ENCODE measurements around the gene GCGR. TPM values are rescaled to one million over a fixed set of nuclear protein-coding genes. Genes with fewer than 3 reads are reported as not detected.
A peak's percentile ranks its signal among the peaks of the same experiment; 100 is the strongest.
"Not testable (repeated sequence)": the region's sequence is repeated elsewhere in the genome, so short reads cannot be mapped to it uniquely, and the experiment has no call there.

GCGR gene
- total and polyA plus RNA-seq, 3 experiments from 2014 or later = not detected

- peaks cover 21% of the 10 kb centered on the region for H3K4me1 ChIP-seq (ENCODE audit: insufficient read depth, low read length)
- Mint-ChIP-seq H3K4me3 (peak within 1 kb of the TSS; percentile 88 to 96 (median 89)), H3K27me3 (peaks cover 0 to 4% of the 10 kb centered on the region in 2 donors), H3K9me3 (no peaks in the 10 kb centered on the region), H3K36me3 (peaks cover 0 to 11% (median 0%) of the 10 kb centered on the region in 3 donors), H3K27ac (peak within 1 kb of the TSS; percentile 86 to 99 (median 96)), H3K4me1 (peaks cover 20 to 33% (median 24%) of the 10 kb centered on the region in 3 donors)
- CTCF ChIA-PET = no interaction called here
- no peaks in the 10 kb centered on the region for H3K36me3 ChIP-seq (ENCODE audit: insufficient read depth, low read length)
- peak within 1 kb of the TSS; percentile 84 for H3K27ac ChIP-seq (ENCODE audit: low read depth, low read length)
- peak; percentile 91 to 95 (median 93) for DNase-seq
- POLR2A ChIA-PET = interaction anchor here (0.5 to 1.5 kb wide), 7 partner anchors 26 to 195 kb away, joined by 3 to 8 read pairs (median 4); partner anchors contain the start of genes ANAPC11, ARL16, HGS and MRPL12
- H3K27me3 ChIP-seq (ENCODE audit: insufficient read depth, low read length, poor library complexity, severe bottlenecking) = no peaks in the 10 kb centered on the region
- peak within 1 kb of the TSS; percentile 78 for H3K4me3 ChIP-seq (ENCODE audit: low read length)
- no peaks in the 10 kb centered on the region for H3K9me3 ChIP-seq (ENCODE audit: low read length)
Measured at GRCh38 chr17:81833160-81833920, 29.4 kb downstream of the GCGR start, which contains the start of gene MCRIP1. Gene MCRIP1 (minus strand): TSS chr17:81833291. CDS start chr17:81824506, 8,785 bp downstream.

- Histone ChIP-seq H3K4me1 (ENCODE audit: insufficient read depth, low read length) (peaks cover 21% of the 10 kb centered on the region), H3K4me3 (ENCODE audit: low read length) (peak overlapping the region; percentile 72), H3K9me3 (ENCODE audit: low read length) (no peaks in the 10 kb centered on the region), H3K36me3 (ENCODE audit: insufficient read depth, low read length) (no peaks in the 10 kb centered on the region), H3K27ac (ENCODE audit: low read depth, low read length) (peak overlapping the region; percentile 84), H3K27me3 (ENCODE audit: insufficient read depth, low read length, poor library complexity, severe bottlenecking) (no peaks in the 10 kb centered on the region)
- H3K4me3 Mint-ChIP-seq = peak overlapping the region; percentile 68 to 87 (median 78)
- peak overlapping the region; percentile 78 to 93 (median 87) for H3K27ac Mint-ChIP-seq
- H3K9me3 Mint-ChIP-seq = no peaks in the 10 kb centered on the region
- CTCF ChIA-PET = interaction anchor here (1.1 kb wide), 1 partner anchor 35 kb away, joined by 3 read pairs; no protein-coding TSS in a partner anchor
- H3K4me1 Mint-ChIP-seq = peaks cover 19 to 30% (median 21%) of the 10 kb centered on the region in 3 donors
- POLR2A ChIA-PET = interaction anchor here (1.1 to 1.5 kb wide), 4 partner anchors 27 to 150 kb away, joined by 3 to 7 read pairs (median 4); partner anchors contain the start of genes ARL16, HGS, MRPL12 and P4HB
- H3K36me3 Mint-ChIP-seq = peaks cover 0 to 10% (median 0%) of the 10 kb centered on the region in 3 donors
- DNase-seq = no peak
- H3K27me3 Mint-ChIP-seq = peaks cover 0 to 4% of the 10 kb centered on the region in 2 donors
Measured at GRCh38 chr17:81833921-81834830, 30.2 kb downstream of the GCGR start.

GRCh38 chr17:81834831-81835267 is 30.9 kb downstream of the GCGR start, which contains the start of gene PPP1R27:
Gene PPP1R27 (minus strand): TSS chr17:81835050. CDS start chr17:81834953, 97 bp downstream.
- Mint-ChIP-seq H3K27me3 (peaks cover 0 to 4% of the 10 kb centered on the region in 2 donors), H3K9me3 (no peaks in the 10 kb centered on the region), H3K4me1 (peaks cover 15 to 25% (median 15%) of the 10 kb centered on the region in 3 donors), H3K36me3 (peaks cover 0 to 4% (median 0%) of the 10 kb centered on the region in 3 donors), H3K4me3 (peak within 1 kb of the TSS; percentile 68 to 87 (median 78)), H3K27ac (peak within 1 kb of the TSS; percentile 78 to 93 (median 87))
- Histone ChIP-seq H3K27me3 (ENCODE audit: insufficient read depth, low read length, poor library complexity, severe bottlenecking) (no peaks in the 10 kb centered on the region), H3K4me1 (ENCODE audit: insufficient read depth, low read length) (peaks cover 21% of the 10 kb centered on the region), H3K4me3 (ENCODE audit: low read length) (peak within 1 kb of the TSS; percentile 72), H3K9me3 (ENCODE audit: low read length) (no peaks in the 10 kb centered on the region), H3K36me3 (ENCODE audit: insufficient read depth, low read length) (no peaks in the 10 kb centered on the region), H3K27ac (ENCODE audit: low read depth, low read length) (peak within 1 kb of the TSS; percentile 84)
- no peak for DNase-seq
- POLR2A ChIA-PET = no interaction called here
- CTCF ChIA-PET = interaction anchor here (1.1 kb wide), 1 partner anchor 34 kb away, joined by 3 read pairs; no protein-coding TSS in a partner anchor

GRCh38 chr17:81837641-81838040 is 33.7 kb downstream of the GCGR start:
- Histone ChIP-seq H3K36me3 (ENCODE audit: insufficient read depth, low read length) (no peaks in the 10 kb centered on the region), H3K27me3 (ENCODE audit: insufficient read depth, low read length, poor library complexity, severe bottlenecking) (no peaks in the 10 kb centered on the region), H3K4me3 (ENCODE audit: low read length) (no peak overlapping the region), H3K4me1 (ENCODE audit: insufficient read depth, low read length) (peaks cover 7% of the 10 kb centered on the region), H3K9me3 (ENCODE audit: low read length) (no peaks in the 10 kb centered on the region), H3K27ac (ENCODE audit: low read depth, low read length) (no peak overlapping the region)
- Mint-ChIP-seq H3K27me3 (no peaks in the 10 kb centered on the region), H3K4me1 (peaks cover 0 to 7% (median 3%) of the 10 kb centered on the region in 3 donors), H3K9me3 (no peaks in the 10 kb centered on the region), H3K27ac (peak overlapping the region in 3 of 8 donors; percentile 12 to 83 (median 16)), H3K4me3 (peak overlapping the region in 1 of 7 donors; percentile 54), H3K36me3 (peaks cover 0 to 3% (median 0%) of the 10 kb centered on the region in 3 donors)
- POLR2A ChIA-PET = no interaction called here
- CTCF ChIA-PET = no interaction called here
- no peak for DNase-seq

- peaks cover 0 to 3% (median under 1%) of the 10 kb centered on the region in 3 donors for H3K4me1 Mint-ChIP-seq
- peaks cover 2% of the 10 kb centered on the region for H3K4me1 ChIP-seq (ENCODE audit: insufficient read depth, low read length)
- no peaks in the 10 kb centered on the region for H3K9me3 Mint-ChIP-seq
- ChIA-PET POLR2A (no interaction called here), CTCF (no interaction called here)
- H3K4me3 ChIP-seq (ENCODE audit: low read length) = no peak overlapping the region
- H3K27ac ChIP-seq (ENCODE audit: low read depth, low read length) = no peak overlapping the region
- no peaks in the 10 kb centered on the region for H3K9me3 ChIP-seq (ENCODE audit: low read length)
- H3K36me3 ChIP-seq (ENCODE audit: insufficient read depth, low read length) = peaks cover 4% of the 10 kb centered on the region
- DNase-seq = no peak
- H3K27me3 ChIP-seq (ENCODE audit: insufficient read depth, low read length, poor library complexity, severe bottlenecking) = no peaks in the 10 kb centered on the region
- H3K4me3 Mint-ChIP-seq = no peak overlapping the region
- peaks cover 0 to 13% (median 2%) of the 10 kb centered on the region in 3 donors for H3K36me3 Mint-ChIP-seq
- no peak overlapping the region for H3K27ac Mint-ChIP-seq
- H3K27me3 Mint-ChIP-seq = peaks cover 0 to 3% of the 10 kb centered on the region in 2 donors
Measured at GRCh38 chr17:81838753-81839255, 34.9 kb downstream of the GCGR start.

GRCh38 chr17:81839301-81839700 is 35.4 kb downstream of the GCGR start:
- Histone ChIP-seq H3K9me3 (ENCODE audit: low read length) (no peaks in the 10 kb centered on the region), H3K36me3 (ENCODE audit: insufficient read depth, low read length) (peaks cover 4% of the 10 kb centered on the region), H3K4me3 (ENCODE audit: low read length) (no peak overlapping the region), H3K27ac (ENCODE audit: low read depth, low read length) (no peak overlapping the region), H3K4me1 (ENCODE audit: insufficient read depth, low read length) (no peaks in the 10 kb centered on the region), H3K27me3 (ENCODE audit: insufficient read depth, low read length, poor library complexity, severe bottlenecking) (no peaks in the 10 kb centered on the region)
- no peak overlapping the region for H3K27ac Mint-ChIP-seq
- POLR2A ChIA-PET = no interaction called here
- peaks cover 0 to 18% (median 2%) of the 10 kb centered on the region in 3 donors for H3K36me3 Mint-ChIP-seq
- H3K4me1 Mint-ChIP-seq = peaks cover 0 to 2% (median 0%) of the 10 kb centered on the region in 3 donors
- CTCF ChIA-PET = no interaction called here
- no peak overlapping the region for H3K4me3 Mint-ChIP-seq
- peaks cover 0 to 3% of the 10 kb centered on the region in 2 donors for H3K27me3 Mint-ChIP-seq
- H3K9me3 Mint-ChIP-seq = no peaks in the 10 kb centered on the region
- DNase-seq = no peak

GRCh38 chr17:81840059-81840458 is 36.1 kb downstream of the GCGR start:
- H3K4me1 ChIP-seq (ENCODE audit: insufficient read depth, low read length); H3K27ac Mint-ChIP-seq; H3K4me3 ChIP-seq (ENCODE audit: low read length); H3K27me3 Mint-ChIP-seq; H3K9me3 ChIP-seq (ENCODE audit: low read length); DNase-seq; H3K27me3 ChIP-seq (ENCODE audit: insufficient read depth, low read length, poor library complexity, severe bottlenecking); H3K4me3 Mint-ChIP-seq; H3K9me3 Mint-ChIP-seq; H3K4me1 Mint-ChIP-seq; CTCF ChIA-PET; H3K27ac ChIP-seq (ENCODE audit: low read depth, low read length): not testable (repeated sequence)
- H3K36me3 ChIP-seq (ENCODE audit: insufficient read depth, low read length) = peaks cover 10% of the 10 kb centered on the region
- peaks cover 0 to 25% (median 2%) of the 10 kb centered on the region in 3 donors for H3K36me3 Mint-ChIP-seq
- POLR2A ChIA-PET = interaction anchor here (0.8 kb wide), 1 partner anchor 169 kb away, joined by 5 read pairs; no protein-coding TSS in a partner anchor

Measured in CD8-positive, alpha-beta memory T cell (primary cell).